ENCODE results near the gene ALOX5.

DNA sequence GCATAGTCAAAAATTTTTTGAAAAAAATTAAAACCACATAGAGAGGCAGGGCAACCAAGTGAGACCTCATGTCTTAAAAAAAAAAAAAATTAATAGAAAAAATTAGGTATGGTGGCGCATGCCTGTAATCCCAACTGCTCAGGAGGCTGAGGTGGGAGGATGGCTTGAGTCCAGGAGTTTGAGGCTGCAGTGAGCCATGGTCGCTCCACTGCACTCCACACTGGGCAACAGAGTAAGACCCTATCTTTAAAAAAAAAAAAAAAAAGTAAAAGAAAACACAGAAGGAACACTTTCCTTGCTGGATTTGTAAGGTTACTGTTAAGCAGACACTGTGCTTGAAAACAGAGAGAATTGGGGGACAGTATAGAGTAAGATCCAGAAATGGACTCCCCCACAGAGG, 58.1 kb downstream of the ALOX5 start:
- TF ChIP-seq, protein P1, sequence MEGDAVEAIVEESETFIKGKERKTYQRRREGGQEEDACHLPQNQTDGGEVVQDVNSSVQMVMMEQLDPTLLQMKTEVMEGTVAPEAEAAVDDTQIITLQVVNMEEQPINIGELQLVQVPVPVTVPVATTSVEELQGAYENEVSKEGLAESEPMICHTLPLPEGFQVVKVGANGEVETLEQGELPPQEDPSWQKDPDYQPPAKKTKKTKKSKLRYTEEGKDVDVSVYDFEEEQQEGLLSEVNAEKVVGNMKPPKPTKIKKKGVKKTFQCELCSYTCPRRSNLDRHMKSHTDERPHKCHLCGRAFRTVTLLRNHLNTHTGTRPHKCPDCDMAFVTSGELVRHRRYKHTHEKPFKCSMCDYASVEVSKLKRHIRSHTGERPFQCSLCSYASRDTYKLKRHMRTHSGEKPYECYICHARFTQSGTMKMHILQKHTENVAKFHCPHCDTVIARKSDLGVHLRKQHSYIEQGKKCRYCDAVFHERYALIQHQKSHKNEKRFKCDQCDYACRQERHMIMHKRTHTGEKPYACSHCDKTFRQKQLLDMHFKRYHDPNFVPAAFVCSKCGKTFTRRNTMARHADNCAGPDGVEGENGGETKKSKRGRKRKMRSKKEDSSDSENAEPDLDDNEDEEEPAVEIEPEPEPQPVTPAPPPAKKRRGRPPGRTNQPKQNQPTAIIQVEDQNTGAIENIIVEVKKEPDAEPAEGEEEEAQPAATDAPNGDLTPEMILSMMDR (IDR thresholded peaks at IDR 0.05): no peak
- no peak for TF ChIP-seq POLR2A (IDR thresholded peaks at IDR 0.05)

Measured in heart left ventricle (tissue), 13 donors.